HG02884 (cell line): ENCODE results near the gene TDRD7.
"Not testable (repeated sequence)": the region's sequence is repeated elsewhere in the genome, so short reads cannot be mapped to it uniquely, and the experiment has no call there.

Source experiments
- ATAC-seq: cut with Tn5 transposase; IDR thresholded peaks from one replicate; pipeline ENCODE4 v1.9.1; 2021; ENCODE audit warnings: mild to moderate bottlenecking, moderate library complexity; ENCODE audit not compliant: unreplicated experiment

Gene TDRD7

GRCh38 chr9:97419309-97419867 is 7.5 kb downstream of the TDRD7 start:
- ATAC-seq, result no peak

DNA sequence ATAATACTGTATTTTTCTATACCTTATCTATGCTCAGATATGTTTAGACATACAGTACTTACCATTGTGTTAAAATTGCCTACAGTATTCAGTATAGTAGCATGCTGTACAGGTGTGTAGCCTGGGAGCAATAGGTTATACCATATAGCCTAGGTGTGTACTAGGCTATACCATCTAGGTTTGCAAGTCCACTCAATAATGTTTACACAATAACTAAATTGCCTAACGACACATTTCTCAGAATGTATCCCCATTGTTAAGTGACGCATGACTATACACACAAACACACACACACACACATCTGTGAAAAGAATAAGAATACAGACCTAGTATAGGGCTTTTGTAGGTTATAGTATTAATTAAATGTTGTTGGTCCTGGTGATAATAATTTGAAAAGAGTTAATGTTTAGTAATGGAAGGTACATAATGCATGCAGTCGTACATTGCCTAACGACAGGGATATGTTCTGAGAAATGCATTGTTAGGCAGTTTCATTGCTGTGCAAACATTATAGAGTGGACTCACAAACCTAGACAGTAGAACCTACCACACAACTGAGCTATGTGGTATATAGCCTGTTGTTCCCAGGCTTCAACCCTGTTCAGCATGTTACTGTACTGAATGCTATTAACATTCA is 13.6 kb downstream of the TDRD7 start:
- no peak for ATAC-seq

DNA sequence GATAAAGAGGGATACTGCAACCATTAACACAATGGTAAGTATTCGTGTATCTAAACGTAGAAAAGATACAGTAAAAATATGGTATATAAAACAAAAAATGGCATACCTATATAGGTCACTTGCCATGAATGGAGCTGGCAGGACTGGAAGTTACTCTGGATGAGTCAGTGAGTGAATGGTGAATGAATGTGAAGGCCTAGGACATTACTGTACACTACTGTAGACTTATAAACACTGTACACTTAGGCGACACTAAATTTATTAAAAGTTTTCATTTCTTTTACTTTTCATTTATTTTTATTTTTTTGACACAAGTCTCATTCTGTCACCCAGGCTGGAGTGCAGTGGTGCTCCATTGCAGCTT is 14.1 kb downstream of the TDRD7 start:
- no peak for ATAC-seq

GRCh38 chr9:97427885-97428284 is 16.0 kb downstream of the TDRD7 start:
- no peak for ATAC-seq

- ATAC-seq, result no peak
Measured at GRCh38 chr9:97430316-97431043, 18.6 kb downstream of the TDRD7 start.

GRCh38 chr9:97431044-97431441 is 19.1 kb downstream of the TDRD7 start:
- ATAC-seq, result no peak

DNA sequence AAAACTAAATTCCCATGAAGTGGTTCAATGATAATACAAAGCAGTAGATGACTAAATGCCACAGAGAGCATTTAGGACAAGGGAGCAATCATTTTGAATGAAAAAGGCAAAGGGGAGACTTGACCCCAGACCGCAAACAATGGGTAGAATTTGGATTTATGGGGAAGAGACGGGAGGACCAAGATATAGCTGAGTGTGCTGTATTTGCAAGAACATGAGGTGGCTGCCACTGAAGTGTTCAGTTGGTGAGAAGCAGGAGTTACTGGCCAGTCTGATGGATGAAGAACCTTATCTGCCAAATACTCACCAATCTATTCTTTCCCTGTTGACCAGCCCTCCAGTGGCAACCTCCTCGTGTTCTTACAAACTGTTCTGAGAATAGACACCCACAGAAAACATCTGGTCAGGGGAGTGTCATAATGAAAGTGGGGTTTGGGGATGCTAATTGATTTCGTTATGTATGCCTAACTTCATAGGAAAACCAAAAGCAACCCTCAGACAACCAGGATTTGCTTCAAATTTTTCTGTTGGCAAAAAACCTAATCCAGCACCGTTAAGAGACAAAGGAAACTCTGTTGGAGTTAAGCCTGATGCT is 19.8 kb downstream of the TDRD7 start:
- ATAC-seq, result no peak

GRCh38 chr9:97437051-97437600 is 25.2 kb downstream of the TDRD7 start:
- no peak for ATAC-seq

- no peak for ATAC-seq
Measured at GRCh38 chr9:97438257-97438656, 26.4 kb downstream of the TDRD7 start.

GRCh38 chr9:97438666-97439065 is 26.8 kb downstream of the TDRD7 start:
- no peak for ATAC-seq

DNA sequence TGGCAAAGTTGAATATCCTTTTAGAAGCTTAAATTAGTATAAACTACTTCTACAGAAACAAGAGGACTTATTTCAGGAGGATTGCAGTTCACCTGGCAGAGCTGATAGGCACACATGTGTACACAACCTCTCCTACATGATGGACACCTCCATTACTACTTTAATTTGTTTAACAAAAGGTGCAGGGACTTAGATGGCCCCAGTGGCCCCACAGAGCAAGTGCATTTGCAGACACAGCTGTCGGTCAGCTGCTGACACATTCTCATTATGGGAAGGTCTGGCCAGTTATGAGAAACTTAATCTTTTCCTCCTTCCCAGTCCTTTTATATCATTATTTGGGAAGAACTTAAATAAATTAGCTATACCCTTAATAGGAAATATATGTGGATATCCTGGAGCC is 28.3 kb downstream of the TDRD7 start:
- no peak for ATAC-seq

DNA sequence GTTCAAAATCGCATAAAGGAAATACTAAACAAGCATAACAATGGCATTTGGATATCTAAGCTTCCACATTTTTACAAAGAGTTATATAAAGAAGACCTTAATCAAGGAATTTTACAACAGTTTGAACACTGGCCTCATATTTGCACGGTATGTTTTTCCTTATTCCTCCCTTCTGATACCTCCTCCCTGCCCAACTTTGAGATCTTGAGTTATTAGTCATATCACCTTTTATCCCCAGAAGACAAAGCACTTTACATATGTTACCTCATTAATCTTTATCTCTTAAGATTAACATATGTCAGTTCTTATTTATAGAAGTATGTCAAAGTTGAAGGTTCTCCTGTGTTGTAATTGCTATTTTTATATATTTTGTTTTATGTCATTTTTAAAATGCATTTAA is 29.8 kb downstream of the TDRD7 start:
- no peak for ATAC-seq

DNA sequence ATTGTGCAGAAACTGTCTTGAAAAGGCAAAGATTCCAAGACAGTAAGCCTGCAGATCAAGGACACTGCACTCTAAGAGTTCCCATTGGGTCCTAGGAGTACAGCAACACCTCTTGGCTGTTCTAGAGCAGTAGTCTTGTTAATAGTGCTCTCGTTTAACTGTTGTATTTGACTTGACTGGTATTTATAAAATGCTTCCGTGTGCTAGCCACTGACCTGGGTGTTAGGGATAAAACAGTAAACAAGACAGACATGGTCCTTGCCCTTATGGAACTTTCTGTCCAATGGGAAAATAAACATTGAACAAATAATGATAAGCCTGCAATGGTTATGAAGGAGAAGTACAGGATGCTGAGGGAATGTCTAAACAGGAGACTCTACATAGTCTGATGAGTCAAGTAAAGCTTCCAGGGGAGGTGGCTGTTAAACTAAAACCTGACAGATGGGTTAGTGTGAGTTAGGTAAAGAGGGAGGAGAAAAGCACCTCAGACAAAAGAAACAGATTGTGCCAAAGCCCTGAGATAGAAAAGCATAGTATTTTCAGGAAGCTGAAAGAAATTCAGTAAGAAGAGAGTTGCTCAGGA is 33.3 kb downstream of the TDRD7 start:
- ATAC-seq, result no peak

GRCh38 chr9:97447001-97447400 is 35.1 kb downstream of the TDRD7 start:
- no peak for ATAC-seq

DNA sequence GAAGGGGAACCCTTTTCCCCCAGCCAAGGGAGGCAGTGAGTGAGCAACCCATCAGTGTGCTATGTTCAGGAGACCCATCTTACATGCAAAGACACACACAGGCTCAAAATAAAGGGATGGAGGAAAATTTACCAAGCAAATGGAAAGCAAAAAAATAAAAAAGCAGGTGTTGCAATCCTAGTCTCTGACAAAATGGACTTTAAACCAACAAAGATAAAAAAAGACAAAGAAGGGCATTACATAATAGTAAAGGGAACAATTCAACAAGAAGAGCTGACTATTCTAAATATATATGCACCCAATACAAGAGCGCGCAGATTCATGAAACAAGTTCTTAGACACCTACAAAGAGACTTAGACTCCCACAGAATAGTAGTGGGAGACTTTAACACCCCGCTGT is 41.7 kb downstream of the TDRD7 start:
- not testable (repeated sequence) for ATAC-seq

- ATAC-seq, result not testable (repeated sequence)
Measured at GRCh38 chr9:97456841-97457240, 44.9 kb downstream of the TDRD7 start.

DNA sequence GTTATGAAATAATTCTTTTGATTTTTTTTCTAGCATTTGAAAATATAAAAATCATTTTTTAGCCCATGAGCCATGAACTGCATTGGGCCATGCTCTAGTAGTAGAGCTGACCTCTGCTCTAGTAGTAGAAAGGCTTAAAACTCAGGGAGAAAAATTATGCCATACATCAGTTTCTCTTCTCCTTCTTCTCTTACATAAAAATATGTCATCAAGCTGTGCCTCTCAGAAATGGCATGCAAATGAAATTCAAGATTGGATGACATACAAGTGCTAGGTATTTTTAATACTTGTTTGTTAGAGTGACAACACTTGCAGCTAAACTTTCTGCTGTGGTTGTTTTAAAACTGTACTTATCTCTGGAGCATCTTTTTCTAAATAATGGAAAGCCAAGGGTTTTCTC is 47.4 kb downstream of the TDRD7 start:
- no peak for ATAC-seq

GRCh38 chr9:97462159-97462558 is 50.3 kb downstream of the TDRD7 start:
- ATAC-seq, result no peak

DNA sequence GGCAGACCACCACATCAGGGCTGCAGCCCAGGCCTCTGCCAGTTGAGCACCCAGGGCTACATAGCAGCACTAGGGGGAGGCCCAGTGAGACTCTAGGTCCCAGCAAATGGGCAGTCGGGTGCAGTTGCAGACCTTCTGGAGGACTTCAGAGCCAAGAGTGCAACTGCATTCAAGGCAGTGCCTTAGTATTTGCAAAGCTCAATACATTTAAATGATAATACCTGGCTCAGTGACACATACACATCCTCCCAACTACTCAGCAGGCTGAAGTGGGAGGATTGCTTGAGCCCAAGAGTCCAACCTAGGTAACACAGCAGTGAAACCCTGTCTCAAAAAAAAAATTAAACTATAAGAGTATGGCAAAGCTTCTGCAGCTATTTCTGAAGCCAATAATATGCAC is 51.0 kb downstream of the TDRD7 start:
- no peak for ATAC-seq

DNA sequence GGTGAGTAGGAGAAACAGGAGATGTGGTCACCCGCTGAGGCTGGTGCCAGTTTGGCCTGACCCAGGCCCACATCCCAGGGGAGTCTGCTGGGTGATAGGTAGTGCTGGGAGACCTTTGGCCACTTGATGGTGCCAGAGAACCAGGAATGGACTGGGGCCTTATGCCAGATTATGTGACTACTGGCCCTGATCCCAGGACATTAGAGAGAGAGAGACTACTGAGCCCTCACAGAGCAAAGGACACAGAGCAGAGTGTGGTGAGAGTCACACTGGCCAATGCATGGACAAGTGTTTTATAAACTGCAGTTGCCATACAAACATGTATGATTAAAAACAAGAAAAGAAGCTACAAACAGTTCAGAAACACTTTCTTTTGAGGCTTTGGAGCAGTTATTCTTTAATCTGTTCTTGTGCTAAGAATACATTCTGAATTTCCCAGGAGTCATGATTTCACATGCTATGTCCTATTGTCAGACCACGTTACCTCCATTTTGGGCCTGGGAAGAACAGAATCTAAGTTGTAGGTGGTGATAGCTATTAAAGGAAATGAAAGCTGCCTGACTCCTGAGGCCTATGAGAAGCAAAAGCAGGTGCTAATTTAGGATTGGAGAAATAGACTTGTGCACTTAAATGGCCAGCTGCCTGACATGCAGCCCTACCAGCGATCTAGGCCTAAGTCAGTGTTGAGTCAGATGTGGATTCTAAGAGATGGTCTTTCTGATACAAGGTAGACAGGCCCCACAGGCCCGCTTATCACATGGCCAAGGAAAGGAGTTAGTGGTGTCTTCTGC is 57.0 kb downstream of the TDRD7 start:
- peak; percentile 82 for ATAC-seq

DNA sequence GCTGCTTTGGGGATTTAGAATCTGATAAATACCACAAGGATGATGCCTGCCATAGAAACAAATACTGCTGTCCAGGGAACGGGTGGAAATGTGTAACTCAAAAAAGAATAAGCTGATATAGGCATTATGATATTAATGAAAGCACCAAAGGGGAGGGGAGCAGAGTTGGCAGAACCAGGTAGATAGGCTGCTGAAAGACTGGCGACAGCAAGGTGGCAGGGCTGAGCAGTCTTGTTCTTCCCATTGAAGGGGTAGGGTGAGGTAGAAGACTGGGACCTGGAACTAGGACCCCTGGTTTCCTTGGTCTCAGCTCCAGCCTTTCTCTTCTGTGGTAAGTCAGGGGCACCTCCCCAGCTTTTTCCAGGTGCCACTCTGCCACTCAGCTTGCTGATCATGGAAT is 58.2 kb downstream of the TDRD7 start:
- no peak for ATAC-seq
